H54 (cell line): ENCODE measurements around the gene PRR15.

Experiments used
- DNase-seq: peaks from one replicate; pipeline ENCODE4 v3.0.0; 2011; ENCODE audit warnings: low spot score, mixed read lengths; ENCODE audit not compliant: insufficient read length
- FAIRE-seq: peaks from 3 replicates; lab custom pipeline; 2011; peaks lifted over from hg19 to GRCh38; lab: Jason Lieb, UNC
- POLR2A ChIP-seq: IDR thresholded peaks from 2 replicates; pipeline ENCODE4 v1.6.1; 2011; ENCODE audit warnings: low read depth, mild to moderate bottlenecking, low read length

Gene PRR15

GRCh38 chr7:29562307-29562706, 1.3 kb upstream of the PRR15 start:
- FAIRE-seq: no peak
- DNase-seq: no peak
- no peak for TF ChIP-seq POLR2A

GRCh38 chr7:29564496-29565223, 1.0 kb downstream of the PRR15 start:
- DNase-seq (peak; percentile 94), FAIRE-seq (no peak)
- TF ChIP-seq POLR2A: no peak

- FAIRE-seq (no peak), DNase-seq (no peak)
- no peak for TF ChIP-seq POLR2A
Observed at GRCh38 chr7:29565224-29565630, 1.6 kb downstream of the PRR15 start.

- DNase-seq: no peak
Observed at GRCh38 chr7:29565634-29565981, 2.0 kb downstream of the PRR15 start.

GRCh38 chr7:29565982-29566746, 2.5 kb downstream of the PRR15 start:
- DNase-seq (no peak), FAIRE-seq (no peak)
- no peak for TF ChIP-seq POLR2A

More at GRCh38 chr7:29565634-29565981, 2.0 kb downstream of the PRR15 start:
- no peak for TF ChIP-seq POLR2A
- no peak for FAIRE-seq

- FAIRE-seq (no peak), DNase-seq (no peak)
- TF ChIP-seq POLR2A: no peak
Observed at GRCh38 chr7:29567174-29567573, 3.5 kb downstream of the PRR15 start.

GRCh38 chr7:29569648-29570047, 6.0 kb downstream of the PRR15 start:
- TF ChIP-seq POLR2A: no peak
- FAIRE-seq: no peak
- no peak for DNase-seq

GRCh38 chr7:29572558-29572957, 8.9 kb downstream of the PRR15 start:
- TF ChIP-seq POLR2A: no peak
- FAIRE-seq (no peak), DNase-seq (no peak)

GRCh38 chr7:29573567-29573966, 9.9 kb downstream of the PRR15 start:
- no peak for FAIRE-seq
- TF ChIP-seq POLR2A: no peak
- DNase-seq: no peak

- TF ChIP-seq POLR2A: no peak
- DNase-seq (no peak), FAIRE-seq (no peak)
Observed at GRCh38 chr7:29574659-29575058, 11.0 kb downstream of the PRR15 start.

- TF ChIP-seq POLR2A: no peak
- no peak for FAIRE-seq
- DNase-seq: no peak
Observed at GRCh38 chr7:29587195-29587808, 23.7 kb downstream of the PRR15 start.

- no peak for TF ChIP-seq POLR2A
- no peak for FAIRE-seq
- DNase-seq: no peak
Observed at GRCh38 chr7:29588212-29588611, 24.6 kb downstream of the PRR15 start.

GRCh38 chr7:29588900-29589696, 25.5 kb downstream of the PRR15 start:
- peak; percentile 88 for FAIRE-seq
- no peak for TF ChIP-seq POLR2A
- peak; percentile 57 for DNase-seq

GRCh38 chr7:29592866-29593265, 29.2 kb downstream of the PRR15 start:
- TF ChIP-seq POLR2A: no peak
- no peak for DNase-seq
- peak; percentile 30 for FAIRE-seq

- FAIRE-seq (no peak), DNase-seq (no peak)
- no peak for TF ChIP-seq POLR2A
Observed at GRCh38 chr7:29593459-29593858, 29.8 kb downstream of the PRR15 start.
